Stimulated activated CD8-positive, alpha-beta memory T cell treated with anti-CD3 and anti-CD28 coated beads, Interleukin-7, amount 100 ng/mL, for 4 hours (primary cell): ENCODE measurements around the gene MGLL.

Source experiments
- DNase-seq, 2 donors: peaks; one replicate each; pipeline ENCODE4 v3.0.0-alpha.2; 2020; ENCODE audit warnings: low read depth in 2 of 2

Gene MGLL

GRCh38 chr3:127822041-127822681 lies at the start of gene MGLL:
MGLL (minus strand) TSS chr3:127822515; CDS start chr3:127822318, 197 bp downstream.
- DNase-seq, result no peak

- DNase-seq, result no peak
Observed at GRCh38 chr3:127870156-127870555, 47.8 kb upstream of the MGLL start.

DNA sequence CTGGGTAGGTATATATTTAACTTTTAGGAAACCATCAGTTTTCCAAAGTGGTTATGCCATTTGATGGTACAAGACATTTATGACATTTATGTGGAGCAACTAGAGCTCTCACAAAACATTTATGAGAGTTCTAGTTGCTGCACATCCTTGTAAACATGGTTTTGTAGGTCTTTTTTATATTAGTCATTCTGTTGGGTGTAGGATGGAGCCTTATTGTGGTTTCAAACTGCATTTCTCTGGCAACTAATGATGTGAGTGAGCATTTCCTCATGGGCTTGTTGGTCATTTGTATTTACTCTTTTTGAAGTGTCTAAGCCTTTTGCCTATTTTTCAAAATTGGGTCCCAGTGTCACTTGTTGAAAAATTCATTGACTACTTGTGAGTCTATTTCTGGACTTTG lies 45.7 kb upstream of the MGLL start:
- no peak for DNase-seq

GRCh38 chr3:127867412-127867811 lies 45.1 kb upstream of the MGLL start:
- no peak for DNase-seq

DNA sequence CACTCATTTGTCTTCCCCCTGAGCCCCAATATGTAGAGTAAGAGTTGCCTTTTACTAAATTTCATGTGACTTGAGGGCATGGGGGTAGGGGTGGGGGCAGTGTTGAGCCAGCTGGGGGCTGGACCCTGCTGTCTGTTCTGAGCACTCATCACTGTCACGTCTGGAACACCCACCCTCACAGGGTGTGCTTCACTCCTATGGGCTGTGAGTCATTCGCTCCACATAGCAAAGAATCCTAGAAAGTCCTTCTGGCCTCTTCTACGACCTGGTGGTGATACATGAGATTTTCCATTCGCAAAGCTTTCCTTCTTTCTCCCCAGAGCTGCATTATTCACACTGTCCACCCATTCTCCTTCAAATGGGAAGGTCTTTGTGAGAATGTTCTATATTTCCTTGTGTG lies 43.6 kb upstream of the MGLL start:
- DNase-seq, result no peak

DNA sequence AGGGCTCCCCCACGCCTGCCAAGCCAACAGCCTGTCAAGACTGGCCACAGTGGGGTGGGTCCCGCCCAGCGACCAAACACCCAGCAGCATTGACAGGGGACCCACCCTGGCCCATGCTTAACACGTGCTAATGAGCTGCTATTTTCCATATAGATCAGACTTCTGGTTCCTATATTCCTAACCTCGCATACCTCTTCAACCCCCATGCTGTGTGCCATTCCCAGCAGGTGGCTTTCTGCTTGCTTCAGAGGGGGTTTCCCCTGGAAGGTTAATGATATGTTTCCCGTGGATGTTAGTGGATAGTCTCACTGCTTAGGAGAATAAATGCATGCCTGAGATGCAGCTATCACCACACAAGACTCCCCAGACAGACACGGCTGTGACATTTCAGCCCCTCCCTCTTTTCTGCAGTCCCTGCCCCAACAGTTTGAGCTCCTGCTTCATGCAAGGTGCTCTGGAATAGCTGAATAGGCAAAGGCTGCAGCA lies 37.9 kb upstream of the MGLL start:
- DNase-seq, result no peak

GRCh38 chr3:127859730-127860129 lies 37.4 kb upstream of the MGLL start:
- DNase-seq, result no peak

- no peak for DNase-seq
Observed at GRCh38 chr3:127858937-127859336, 36.6 kb upstream of the MGLL start.

GRCh38 chr3:127858521-127858920 lies 36.2 kb upstream of the MGLL start:
- no peak for DNase-seq

GRCh38 chr3:127857333-127857732 lies 35.0 kb upstream of the MGLL start:
- DNase-seq, result no peak

- DNase-seq, result no peak
Observed at GRCh38 chr3:127856801-127857200, 34.5 kb upstream of the MGLL start.

DNA sequence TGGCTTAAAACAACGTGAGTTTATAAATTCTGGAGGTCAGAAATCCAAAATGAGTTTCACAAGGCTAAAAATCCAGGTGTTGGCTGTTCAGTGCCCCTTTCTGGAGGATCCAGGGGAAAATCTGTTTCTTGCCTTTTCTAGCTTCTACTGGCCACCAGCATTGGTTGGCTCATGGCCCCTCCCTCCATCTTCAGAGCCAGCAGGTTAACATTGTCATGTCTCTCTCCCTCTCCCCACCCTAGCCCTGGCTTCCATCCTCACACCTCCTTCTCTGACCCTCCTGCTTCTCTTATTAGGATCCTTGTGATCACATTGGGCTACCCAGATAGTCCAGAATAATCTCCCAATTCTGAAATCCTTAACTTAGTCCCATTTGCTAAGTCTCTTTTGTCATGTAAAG lies 32.9 kb upstream of the MGLL start:
- DNase-seq, result no peak

DNA sequence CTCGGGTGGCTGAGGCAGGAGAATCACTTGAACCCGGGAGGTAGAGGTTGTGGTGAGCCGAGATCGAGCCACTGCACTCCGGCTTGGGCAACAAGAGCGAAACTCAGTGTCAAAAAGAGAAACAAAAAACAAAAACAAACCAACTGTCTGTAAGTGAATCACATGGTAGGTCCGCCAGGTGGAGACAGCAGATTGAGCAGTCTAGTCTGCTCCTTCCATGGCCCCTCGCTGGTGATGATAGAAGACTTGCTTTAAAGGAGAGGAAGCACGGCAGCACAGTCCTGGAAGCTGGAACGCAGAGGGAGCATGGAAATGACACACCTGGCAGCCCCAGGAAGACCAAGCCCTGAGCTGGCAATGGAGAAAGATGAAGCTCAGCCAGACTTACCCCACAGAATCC lies 31.4 kb upstream of the MGLL start:
- no peak for DNase-seq

DNA sequence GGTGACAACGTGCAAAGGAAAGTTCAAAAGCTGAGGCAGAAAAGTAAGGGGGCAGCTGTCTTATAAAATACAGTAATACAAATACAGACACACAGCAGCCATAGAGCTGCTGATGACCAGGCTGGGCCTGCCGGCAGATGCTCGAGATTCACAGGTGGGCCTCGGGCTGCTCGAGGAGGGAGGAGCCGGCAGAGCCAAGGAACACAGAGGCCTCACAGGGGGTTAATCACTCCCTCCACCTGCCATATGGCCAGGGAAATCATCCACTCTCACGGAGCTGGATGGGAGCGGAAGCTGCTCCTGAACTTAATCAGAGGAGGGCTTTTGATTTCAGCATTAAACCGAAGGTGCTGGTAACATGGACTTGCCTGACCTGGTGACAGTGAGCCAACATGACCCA lies 29.6 kb upstream of the MGLL start:
- DNase-seq, result no peak

DNA sequence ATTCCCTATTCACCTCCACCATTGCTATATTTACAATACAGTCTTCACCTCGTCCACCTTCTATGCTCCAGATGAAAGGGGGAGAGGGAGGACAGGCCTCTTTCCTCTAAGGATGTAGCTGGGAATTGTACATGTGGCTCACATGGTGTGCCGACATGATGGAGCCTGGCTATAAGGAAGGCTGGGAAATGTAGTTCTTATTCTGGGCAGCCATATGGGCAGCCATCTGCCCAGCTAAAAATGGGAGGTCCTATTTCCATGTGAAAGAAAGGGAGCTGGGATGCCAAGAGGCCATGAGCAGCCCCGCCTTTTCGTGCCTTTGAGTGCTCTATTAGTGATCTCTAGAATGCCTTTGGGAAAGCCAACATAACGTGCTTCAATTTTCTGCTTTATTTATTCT lies 27.1 kb upstream of the MGLL start:
- no peak for DNase-seq

DNA sequence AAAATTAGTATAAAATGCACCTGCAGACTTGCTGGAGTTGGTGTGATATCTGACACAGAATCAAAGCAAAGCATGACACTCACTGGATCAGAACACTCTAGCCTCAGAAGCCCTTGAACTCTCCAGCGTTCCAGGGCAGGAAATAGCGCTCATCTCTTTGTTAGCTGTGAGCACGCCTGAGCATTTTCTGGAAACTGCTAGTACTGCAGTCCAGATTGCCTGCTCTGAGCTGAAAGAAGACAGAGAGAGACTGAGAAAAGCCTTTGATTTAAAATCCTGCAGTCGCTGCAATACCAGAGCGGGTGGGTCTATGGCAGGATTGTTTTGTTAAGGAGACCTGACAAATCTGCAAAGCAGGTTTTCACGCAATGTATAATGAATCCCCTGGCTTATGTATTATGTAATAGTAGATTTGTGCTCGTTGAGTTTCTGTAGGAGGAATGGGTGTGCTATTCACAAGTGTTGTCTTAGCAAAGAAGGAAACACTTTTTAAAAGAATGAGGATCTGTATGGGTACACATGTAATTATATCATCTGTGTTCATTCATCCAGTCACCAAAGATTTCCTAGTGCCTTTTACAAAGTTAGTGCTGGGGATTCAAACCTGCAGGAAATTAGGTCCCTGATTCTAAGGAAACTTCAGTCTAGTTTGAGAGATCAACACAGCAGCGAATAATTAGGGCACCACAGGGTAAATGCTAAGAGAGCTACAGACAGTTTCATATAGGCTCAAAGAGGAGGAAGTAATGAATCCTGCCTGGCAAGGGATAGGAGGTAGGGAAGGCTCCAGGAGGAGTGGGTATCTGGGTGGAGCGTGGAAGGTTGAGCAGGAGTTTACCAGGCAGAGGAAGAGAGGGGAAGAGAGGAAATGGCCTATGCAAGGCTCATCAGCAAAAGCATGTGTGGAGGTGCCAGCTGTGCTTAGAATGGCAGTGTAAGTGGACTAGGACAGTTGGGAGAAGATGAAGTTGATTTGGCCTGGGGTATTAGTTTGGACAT lies 26.1 kb upstream of the MGLL start:
- DNase-seq, result no peak

- no peak for DNase-seq
Observed at GRCh38 chr3:127847236-127847720, 25.0 kb upstream of the MGLL start.

- DNase-seq, result no peak
Observed at GRCh38 chr3:127846576-127846975, 24.3 kb upstream of the MGLL start.

- DNase-seq, result no peak
Observed at GRCh38 chr3:127844326-127844942, 22.1 kb upstream of the MGLL start.

DNA sequence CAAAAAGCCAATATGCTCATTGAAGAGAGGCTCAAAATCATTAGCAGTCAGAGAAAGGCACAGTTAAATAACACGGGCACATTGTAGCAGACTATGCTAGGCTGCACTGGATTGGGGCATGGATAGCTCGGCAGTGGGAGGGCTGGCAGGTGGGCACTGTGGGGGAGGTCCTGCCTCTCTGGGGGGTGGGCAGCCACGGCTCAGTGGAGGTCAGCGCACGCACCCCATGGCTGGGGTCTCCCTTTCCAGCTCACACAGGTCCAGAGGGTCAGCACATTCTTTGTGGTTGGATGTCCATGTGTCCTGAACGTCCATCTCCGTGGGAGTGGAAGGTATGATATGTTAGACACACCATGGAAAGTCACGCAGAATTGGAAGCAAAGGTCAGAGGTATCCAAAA lies 18.4 kb upstream of the MGLL start:
- DNase-seq, result no peak

DNA sequence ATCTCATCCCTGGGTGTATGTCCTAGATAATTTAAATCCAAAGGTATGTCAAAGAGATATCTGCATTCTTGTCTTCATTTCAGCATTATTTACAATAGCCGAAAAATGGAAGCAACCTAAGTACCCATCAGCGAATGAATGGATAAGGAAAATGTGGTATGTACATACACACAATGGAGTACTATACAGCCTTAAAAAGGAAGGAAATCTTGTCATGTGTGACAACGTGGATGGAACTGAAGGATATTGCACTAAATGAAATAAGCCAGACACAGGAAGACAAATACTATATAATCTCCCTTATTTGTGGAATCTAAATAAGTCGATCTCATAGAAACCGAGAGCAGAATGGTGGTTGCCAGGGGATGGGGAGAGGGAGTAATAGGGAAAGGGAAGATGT lies 16.8 kb upstream of the MGLL start:
- no peak for DNase-seq
